ENCODE measurements around the gene KATNAL1. TPM values are rescaled to one million over a fixed set of nuclear protein-coding genes. Genes with fewer than 3 reads are reported as not detected.

KATNAL1 gene
- total and polyA plus RNA-seq, 2 experiments from 2014 or later = 6.0 to 21.2 TPM

DNA sequence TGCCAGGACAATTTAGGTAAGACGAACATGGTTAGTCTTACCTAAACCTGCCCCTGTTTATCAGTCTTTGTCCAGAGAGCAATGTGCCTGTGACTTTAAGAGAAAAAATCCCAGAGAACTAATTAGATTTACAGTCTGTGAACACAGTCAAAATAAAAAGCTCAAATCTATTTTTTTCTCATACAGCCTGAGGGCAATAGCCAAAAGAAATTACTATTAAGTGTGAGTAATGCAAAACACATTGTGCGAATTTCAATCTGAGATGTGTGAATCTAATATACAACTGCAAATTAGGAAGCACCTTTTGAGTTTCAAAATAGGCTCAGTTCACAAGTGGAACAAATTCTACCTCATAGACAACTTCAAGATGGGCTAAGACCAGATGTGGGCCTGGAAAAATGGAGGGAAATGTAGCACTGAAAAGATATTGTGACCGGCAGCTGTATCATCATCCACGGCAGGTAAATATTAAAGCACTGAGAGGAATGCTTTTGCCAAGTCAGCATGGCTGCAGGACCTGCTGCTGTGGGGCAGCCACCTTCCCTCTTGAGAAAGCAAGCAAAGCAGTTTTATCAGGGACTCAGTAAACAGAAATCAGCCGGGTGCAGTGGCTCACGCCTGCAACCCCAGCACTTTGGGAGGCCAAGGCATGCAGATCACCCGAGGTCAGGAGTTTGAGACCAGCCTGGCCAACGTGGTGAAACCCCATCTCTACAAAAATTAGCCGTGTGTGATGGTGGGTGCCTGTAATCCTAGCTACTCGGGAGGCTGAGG lies 114.8 kb downstream of the KATNAL1 start:
- H3K4me1 ChIP-seq (ENCODE audit: low read depth) = peaks cover 9% of the 10 kb centered on the region
- H3K4me3 ChIP-seq = no peak overlapping the region
- no peak for DNase-seq (ENCODE audit: low read depth in 1 of 2, low spot score in 1 of 2)
- no peaks in the 10 kb centered on the region for H3K27me3 ChIP-seq
- H3K27ac ChIP-seq = no peak overlapping the region
- TF ChIP-seq, protein P1, sequence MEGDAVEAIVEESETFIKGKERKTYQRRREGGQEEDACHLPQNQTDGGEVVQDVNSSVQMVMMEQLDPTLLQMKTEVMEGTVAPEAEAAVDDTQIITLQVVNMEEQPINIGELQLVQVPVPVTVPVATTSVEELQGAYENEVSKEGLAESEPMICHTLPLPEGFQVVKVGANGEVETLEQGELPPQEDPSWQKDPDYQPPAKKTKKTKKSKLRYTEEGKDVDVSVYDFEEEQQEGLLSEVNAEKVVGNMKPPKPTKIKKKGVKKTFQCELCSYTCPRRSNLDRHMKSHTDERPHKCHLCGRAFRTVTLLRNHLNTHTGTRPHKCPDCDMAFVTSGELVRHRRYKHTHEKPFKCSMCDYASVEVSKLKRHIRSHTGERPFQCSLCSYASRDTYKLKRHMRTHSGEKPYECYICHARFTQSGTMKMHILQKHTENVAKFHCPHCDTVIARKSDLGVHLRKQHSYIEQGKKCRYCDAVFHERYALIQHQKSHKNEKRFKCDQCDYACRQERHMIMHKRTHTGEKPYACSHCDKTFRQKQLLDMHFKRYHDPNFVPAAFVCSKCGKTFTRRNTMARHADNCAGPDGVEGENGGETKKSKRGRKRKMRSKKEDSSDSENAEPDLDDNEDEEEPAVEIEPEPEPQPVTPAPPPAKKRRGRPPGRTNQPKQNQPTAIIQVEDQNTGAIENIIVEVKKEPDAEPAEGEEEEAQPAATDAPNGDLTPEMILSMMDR (IDR thresholded peaks at IDR 0.05; ENCODE audit: low read depth, low read length) = no peak
- H3K36me3 ChIP-seq = no peaks in the 10 kb centered on the region
- no peaks in the 10 kb centered on the region for H3K9me3 ChIP-seq (ENCODE audit: low read depth)

DNA sequence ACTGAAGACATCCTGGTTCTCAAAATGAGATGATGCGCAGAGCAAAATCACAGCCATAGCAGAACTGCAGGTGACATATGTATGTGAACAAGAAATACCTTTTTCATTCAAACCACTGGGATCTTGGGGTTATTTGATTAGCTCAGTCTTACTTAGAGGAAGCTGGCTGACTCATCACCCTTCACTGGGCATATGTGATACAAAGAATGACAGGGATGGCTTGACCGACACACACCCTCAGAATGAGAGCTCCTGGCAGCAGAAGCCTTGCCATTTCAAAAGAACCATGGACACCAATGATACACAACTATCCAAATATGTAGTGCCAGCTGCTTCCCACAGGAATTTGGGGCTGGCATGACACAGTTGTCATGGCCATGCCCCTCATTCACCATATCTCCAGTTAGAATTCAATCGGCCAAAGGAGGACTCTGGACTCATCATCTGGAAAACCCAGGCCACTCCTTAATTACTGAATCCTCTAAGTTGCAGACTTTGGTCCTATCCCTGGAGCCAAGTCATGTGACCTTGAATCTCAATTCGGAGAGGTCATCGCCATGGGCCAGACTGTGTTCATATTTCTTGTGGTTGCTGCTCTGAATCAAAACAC lies 115.8 kb downstream of the KATNAL1 start:
- DNase-seq (ENCODE audit: low read depth in 1 of 2, low spot score in 1 of 2) = no peak
- TF ChIP-seq, protein P1 (IDR thresholded peaks at IDR 0.05; ENCODE audit: low read depth, low read length) = no peak
- Histone ChIP-seq H3K27ac (no peak overlapping the region), H3K4me3 (no peak overlapping the region), H3K4me1 (ENCODE audit: low read depth) (peaks cover 9% of the 10 kb centered on the region), H3K9me3 (ENCODE audit: low read depth) (no peaks in the 10 kb centered on the region), H3K36me3 (no peaks in the 10 kb centered on the region), H3K27me3 (no peaks in the 10 kb centered on the region)

DNA sequence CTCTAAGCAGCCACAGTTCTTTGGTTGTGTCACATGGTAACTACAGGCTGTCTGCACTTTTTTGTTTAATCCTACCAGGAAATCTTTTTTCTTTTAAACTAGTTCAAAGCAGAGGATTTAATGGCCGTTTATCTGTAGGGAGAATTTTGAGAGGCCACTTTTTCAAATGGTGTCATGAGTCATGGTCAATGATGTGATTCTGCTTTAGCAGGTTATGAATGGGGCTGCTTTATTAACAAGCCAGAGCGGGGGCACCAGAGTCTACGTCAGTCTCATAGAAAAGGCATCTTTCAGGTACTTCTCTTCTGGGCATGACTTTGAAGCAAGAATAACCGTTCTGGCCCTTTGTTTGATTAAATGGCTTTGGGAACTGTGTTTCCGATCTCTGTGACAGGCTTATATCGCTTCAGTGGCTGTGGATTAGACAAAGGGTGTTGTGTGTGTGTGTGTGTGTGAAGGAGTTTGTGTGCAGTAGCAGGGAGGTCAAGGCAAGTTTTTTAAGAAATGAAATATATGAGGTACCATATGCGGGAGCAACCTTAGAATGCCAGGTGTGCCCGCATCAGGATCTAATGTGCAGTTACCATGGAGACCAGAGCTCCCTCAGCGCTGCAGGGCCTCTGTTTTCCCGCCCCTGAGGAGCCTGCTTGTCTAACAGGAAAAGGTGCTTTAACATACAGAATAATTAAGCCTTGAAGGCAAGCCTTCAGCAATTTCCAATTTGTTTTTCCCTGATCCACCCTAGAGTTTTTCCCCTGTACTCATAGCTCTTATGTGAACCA lies 120.5 kb downstream of the KATNAL1 start:
- H3K36me3 ChIP-seq = no peaks in the 10 kb centered on the region
- H3K9me3 ChIP-seq (ENCODE audit: low read depth) = no peaks in the 10 kb centered on the region
- no peaks in the 10 kb centered on the region for H3K27me3 ChIP-seq
- no peak overlapping the region for H3K27ac ChIP-seq
- TF ChIP-seq, protein P1 (IDR thresholded peaks at IDR 0.05; ENCODE audit: low read depth, low read length) = no peak
- H3K4me3 ChIP-seq = no peak overlapping the region
- H3K4me1 ChIP-seq (ENCODE audit: low read depth) = no peaks in the 10 kb centered on the region
- no peak for DNase-seq (ENCODE audit: low read depth in 1 of 2, low spot score in 1 of 2)

DNA sequence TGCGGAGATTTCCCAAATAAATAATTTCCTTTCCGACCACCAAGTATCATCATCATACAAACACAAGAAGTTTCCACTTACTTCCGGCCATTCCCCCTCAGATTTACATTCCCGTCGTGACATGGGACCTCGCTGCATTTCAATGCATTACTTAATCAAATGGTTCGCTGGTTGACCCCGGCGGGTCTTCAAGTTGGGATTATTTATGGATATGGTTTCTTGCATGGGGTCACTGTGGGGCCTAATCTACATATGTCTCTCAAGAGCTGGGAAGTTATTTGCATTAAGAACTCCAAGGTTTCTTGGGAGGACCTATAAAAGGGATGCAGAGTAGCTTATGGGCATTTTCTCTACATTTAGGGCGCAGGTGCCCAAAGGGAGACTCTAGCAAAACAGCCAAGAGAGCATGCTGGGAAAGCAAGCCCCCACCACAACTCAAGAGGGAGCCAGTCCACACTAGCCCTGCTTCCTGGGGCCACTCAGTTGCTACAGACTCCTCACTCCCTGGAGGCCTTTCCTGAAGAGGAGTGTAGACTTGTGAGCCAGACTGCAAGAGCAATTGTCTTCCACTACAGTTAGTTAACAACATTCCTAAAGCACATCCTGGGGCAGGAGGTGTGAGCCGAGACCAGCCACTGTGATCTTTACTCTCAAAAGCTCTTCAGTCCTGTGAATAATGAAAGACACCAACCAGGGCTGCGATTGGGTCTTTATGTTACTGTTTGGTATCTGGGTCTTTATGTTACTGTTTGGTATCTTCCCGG lies 125.3 kb downstream of the KATNAL1 start:
- peaks cover 4% of the 10 kb centered on the region for H3K4me1 ChIP-seq (ENCODE audit: low read depth)
- TF ChIP-seq, protein P1 (IDR thresholded peaks at IDR 0.05; ENCODE audit: low read depth, low read length) = no peak
- H3K27ac ChIP-seq = no peak overlapping the region
- H3K36me3 ChIP-seq = no peaks in the 10 kb centered on the region
- no peak overlapping the region for H3K4me3 ChIP-seq
- DNase-seq (ENCODE audit: low read depth in 1 of 2, low spot score in 1 of 2) = no peak
- no peaks in the 10 kb centered on the region for H3K27me3 ChIP-seq
- H3K9me3 ChIP-seq (ENCODE audit: low read depth) = no peaks in the 10 kb centered on the region

DNA sequence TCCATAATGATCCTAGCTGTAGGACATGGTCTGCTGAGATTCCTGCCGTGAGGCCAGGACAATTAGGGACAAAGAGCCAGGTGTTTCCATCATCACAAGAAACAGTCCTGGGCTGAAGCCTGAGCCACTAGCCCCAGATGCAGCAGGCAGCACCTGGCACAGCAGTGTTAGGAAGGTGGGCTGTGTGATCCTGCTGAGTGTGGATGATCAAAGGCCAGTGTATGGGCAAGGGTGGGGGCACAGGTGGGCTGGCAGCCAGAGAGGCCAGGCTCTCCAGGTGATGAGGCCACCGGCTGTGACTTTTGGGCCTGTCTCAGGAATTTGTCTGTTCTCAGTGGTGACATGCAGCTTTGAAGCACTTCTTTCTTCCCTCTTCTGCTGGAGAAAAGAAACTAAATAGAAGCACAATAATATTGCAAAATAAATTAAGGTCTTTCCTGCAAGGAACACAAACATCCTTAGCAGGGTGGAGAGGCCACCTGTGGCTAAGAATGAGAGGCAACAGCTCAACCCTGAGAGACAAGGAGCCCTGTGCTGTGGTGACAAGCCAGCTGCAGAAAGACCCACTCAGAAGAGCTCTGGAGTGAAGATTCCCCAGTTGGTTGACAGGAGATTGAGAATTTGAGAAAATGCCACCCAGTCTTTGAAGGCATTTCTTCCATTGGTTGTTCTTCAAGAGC lies 127.6 kb downstream of the KATNAL1 start:
- Histone ChIP-seq H3K4me3 (no peak overlapping the region), H3K27ac (no peak overlapping the region), H3K36me3 (no peaks in the 10 kb centered on the region), H3K4me1 (ENCODE audit: low read depth) (peaks cover 4% of the 10 kb centered on the region), H3K27me3 (no peaks in the 10 kb centered on the region), H3K9me3 (ENCODE audit: low read depth) (no peaks in the 10 kb centered on the region)
- TF ChIP-seq, protein P1 (IDR thresholded peaks at IDR 0.05; ENCODE audit: low read depth, low read length) = no peak
- DNase-seq (ENCODE audit: low read depth in 1 of 2, low spot score in 1 of 2) = no peak

All from cardiac muscle cell (in vitro differentiated cells and primary cell).